Neural cell (in vitro differentiated cells): ENCODE measurements around the gene DNAJC15. TPM values are rescaled to one million over a fixed set of nuclear protein-coding genes. Genes with fewer than 3 reads are reported as not detected.

Experiments
- H2AFZ ChIP-seq: fragments of 200-600, 300-800 bp; sonication (generic), shearing (Covaris generic); 2 replicates; pipeline ENCODE4 v1.6.0; 2014; ENCODE audit warnings: low read depth, mild to moderate bottlenecking, antibody characterized with exemption, low read length, moderate library complexity
- H3F3A ChIP-seq: fragments of 200-600 bp; shearing (Covaris generic); 2 replicates; pipeline ENCODE4 v1.6.1; 2016; ENCODE audit warnings: mild to moderate bottlenecking, moderate library complexity, mixed read lengths, antibody characterized with exemption, low read length; ENCODE audit not compliant: insufficient read depth, poor library complexity, severe bottlenecking
- H3K27ac ChIP-seq: fragments of 200-600, 300-800 bp; sonication (generic), shearing (Covaris generic); 2 replicates; pipeline ENCODE4 v1.5.1; 2014; ENCODE audit warnings: mild to moderate bottlenecking, low read length, moderate library complexity
- H3K27me3 ChIP-seq: fragments of 300-800, 200-600 bp; sonication (generic), shearing (Covaris generic); 2 replicates; pipeline ENCODE4 v1.6.0; 2014; ENCODE audit warnings: mild to moderate bottlenecking, low read depth, low read length, moderate library complexity; ENCODE audit not compliant: insufficient read depth
- H3K36me3 ChIP-seq: fragments of 300-800, 200-600 bp; sonication (generic), shearing (Covaris generic); 2 replicates; pipeline ENCODE4 v1.5.1; 2014; ENCODE audit warnings: mild to moderate bottlenecking, antibody characterized with exemption, low read length, moderate library complexity; ENCODE audit not compliant: insufficient read depth
- H3K4me2 ChIP-seq: fragments of 300-800, 200-600 bp; sonication (generic), shearing (Covaris generic); 2 replicates; pipeline ENCODE4 v1.6.0; 2014; ENCODE audit warnings: mild to moderate bottlenecking, low read length
- H3K4me3 ChIP-seq: fragments of 300-800, 200-600 bp; sonication (generic), shearing (Covaris generic); 2 replicates; pipeline ENCODE4 v1.5.1; 2014; ENCODE audit warnings: mild to moderate bottlenecking, low read length, moderate library complexity
- H3K79me2 ChIP-seq: fragments of 200-600 bp; shearing (Covaris generic); replicated peaks from 2 replicates; pipeline ENCODE4 v1.6.0; 2014; ENCODE audit warnings: mild to moderate bottlenecking, low read length, moderate library complexity; ENCODE audit not compliant: insufficient read depth
- H3K9ac ChIP-seq: fragments of 300-800, 200-600 bp; sonication (generic), shearing (Covaris generic); 2 replicates; pipeline ENCODE4 v1.6.1; 2016; ENCODE audit warnings: mild to moderate bottlenecking, low read length, mixed read lengths
- H3K9me2 ChIP-seq: fragments of 200-600 bp; shearing (Covaris generic); 2 replicates; pipeline ENCODE4 v1.6.1; 2016; ENCODE audit warnings: mild to moderate bottlenecking, low read length, mixed read lengths; ENCODE audit not compliant: insufficient read depth
- H3K9me3 ChIP-seq: fragments of 200-600, 300-800 bp; sonication (generic), shearing (Covaris generic); 2 replicates; pipeline ENCODE4 v1.6.1; 2016; ENCODE audit warnings: mild to moderate bottlenecking, mixed run types, low read length, moderate library complexity, mixed read lengths
- H4K20me1 ChIP-seq: fragments of 200-600 bp; shearing (Covaris generic); 2 replicates; pipeline ENCODE4 v1.6.1; 2016; ENCODE audit warnings: mild to moderate bottlenecking, mixed run types; ENCODE audit not compliant: insufficient read depth
- EP300 ChIP-seq: fragments of 450-650 bp; conservative IDR thresholded peaks from 2 replicates; pipeline ENCODE4 v1.6.1; 2014; ENCODE audit warnings: antibody characterized with exemption, mild to moderate bottlenecking, moderate library complexity; ENCODE audit not compliant: poor library complexity, severe bottlenecking
- EZH2 ChIP-seq: fragments of 200-600, 300-800 bp; shearing (Covaris generic), sonication (generic); IDR thresholded peaks from 2 replicates; pipeline ENCODE4 v1.6.1; 2014; ENCODE audit warnings: antibody characterized with exemption, low read length, borderline replicate concordance, mild to moderate bottlenecking; ENCODE audit not compliant: insufficient read depth, poor library complexity, severe bottlenecking
- MXI1 ChIP-seq: fragments of 450-650 bp; conservative IDR thresholded peaks from 2 replicates; pipeline ENCODE4 v1.6.1; 2014; ENCODE audit warnings: antibody characterized with exemption, mild to moderate bottlenecking; ENCODE audit not compliant: poor library complexity, severe bottlenecking
- POLR2AphosphoS5 ChIP-seq: IDR thresholded peaks from 2 replicates; pipeline ENCODE4 v1.6.1; 2012
- RAD21 ChIP-seq: fragments of 450-650 bp; conservative IDR thresholded peaks from 2 replicates; pipeline ENCODE4 v1.6.1; 2014; ENCODE audit warnings: antibody characterized with exemption, mild to moderate bottlenecking, moderate library complexity
- REST ChIP-seq: IDR thresholded peaks from 2 replicates; pipeline ENCODE4 v1.6.1; 2012; ENCODE audit warnings: borderline replicate concordance
- SMC3 ChIP-seq: fragments of 450-650 bp; conservative IDR thresholded peaks from 2 replicates; pipeline ENCODE4 v1.6.1; 2014; ENCODE audit warnings: antibody characterized with exemption, mild to moderate bottlenecking, moderate library complexity; ENCODE audit not compliant: poor library complexity
- TAF1 ChIP-seq: IDR thresholded peaks from 2 replicates; pipeline ENCODE4 v1.6.1; 2012; ENCODE audit warnings: low read depth
- polyA plus RNA-seq: library from polyadenylated mRNA; depleted of rRNA; stranded (reverse); fragments of >200 nt; gene quantifications from 2 replicates; pipeline ENCODE4 v1.2.3, GENCODE V29; 2014
- TF ChIP-seq, protein P1 (sequence below): fragments of 450-650 bp; IDR thresholded peaks from 2 replicates; pipeline ENCODE4 v1.5.1; 2014; ENCODE audit warnings: antibody characterized with exemption, mild to moderate bottlenecking, moderate library complexity; ENCODE audit not compliant: poor library complexity, severe bottlenecking

DNAJC15 gene
- polyA plus RNA-seq, 1 donor from 2014 or later: 0.84 TPM

- H3K4me2 ChIP-seq: no peak overlapping the region
- no peak overlapping the region for H3K9ac ChIP-seq
- H3K36me3 ChIP-seq: no peaks in the 10 kb centered on the region
These were observed 41.5 kb upstream of the DNAJC15 start for GRCh38 chr13:42981853-42982252.

GRCh38 chr13:42984026-42984425 is 39.4 kb upstream of the DNAJC15 start:
- no peaks in the 10 kb centered on the region for H3K27me3 ChIP-seq
- H3F3A ChIP-seq: no peaks in the 10 kb centered on the region
- no peaks in the 10 kb centered on the region for H3K36me3 ChIP-seq
- H3K4me3 ChIP-seq: no peak overlapping the region
- H4K20me1 ChIP-seq: no peaks in the 10 kb centered on the region
- H3K79me2 ChIP-seq: no peaks in the 10 kb centered on the region
- H3K9ac ChIP-seq: no peak overlapping the region
- no peaks in the 10 kb centered on the region for H3K9me3 ChIP-seq
- H3K4me2 ChIP-seq: no peak overlapping the region
- H2AFZ ChIP-seq: no peak overlapping the region
- H3K27ac ChIP-seq: no peak overlapping the region
- no peaks in the 10 kb centered on the region for H3K9me2 ChIP-seq
- no peak for TF ChIP-seq REST
- no peak for TF ChIP-seq MXI1
- no peak for TF ChIP-seq SMC3
- TF ChIP-seq RAD21: no peak
- TF ChIP-seq TAF1: no peak
- TF ChIP-seq EP300: no peak
- TF ChIP-seq POLR2AphosphoS5: no peak
- TF ChIP-seq EZH2: no peak
- TF ChIP-seq, protein P1, sequence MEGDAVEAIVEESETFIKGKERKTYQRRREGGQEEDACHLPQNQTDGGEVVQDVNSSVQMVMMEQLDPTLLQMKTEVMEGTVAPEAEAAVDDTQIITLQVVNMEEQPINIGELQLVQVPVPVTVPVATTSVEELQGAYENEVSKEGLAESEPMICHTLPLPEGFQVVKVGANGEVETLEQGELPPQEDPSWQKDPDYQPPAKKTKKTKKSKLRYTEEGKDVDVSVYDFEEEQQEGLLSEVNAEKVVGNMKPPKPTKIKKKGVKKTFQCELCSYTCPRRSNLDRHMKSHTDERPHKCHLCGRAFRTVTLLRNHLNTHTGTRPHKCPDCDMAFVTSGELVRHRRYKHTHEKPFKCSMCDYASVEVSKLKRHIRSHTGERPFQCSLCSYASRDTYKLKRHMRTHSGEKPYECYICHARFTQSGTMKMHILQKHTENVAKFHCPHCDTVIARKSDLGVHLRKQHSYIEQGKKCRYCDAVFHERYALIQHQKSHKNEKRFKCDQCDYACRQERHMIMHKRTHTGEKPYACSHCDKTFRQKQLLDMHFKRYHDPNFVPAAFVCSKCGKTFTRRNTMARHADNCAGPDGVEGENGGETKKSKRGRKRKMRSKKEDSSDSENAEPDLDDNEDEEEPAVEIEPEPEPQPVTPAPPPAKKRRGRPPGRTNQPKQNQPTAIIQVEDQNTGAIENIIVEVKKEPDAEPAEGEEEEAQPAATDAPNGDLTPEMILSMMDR: no peak

More at GRCh38 chr13:42981853-42982252, 41.5 kb upstream of the DNAJC15 start:
- Histone ChIP-seq H3K79me2 (no peaks in the 10 kb centered on the region), H3F3A (no peaks in the 10 kb centered on the region), H3K4me3 (no peak overlapping the region), H3K27me3 (no peaks in the 10 kb centered on the region), H3K9me3 (no peaks in the 10 kb centered on the region), H4K20me1 (no peaks in the 10 kb centered on the region), H2AFZ (no peak overlapping the region), H3K27ac (no peak overlapping the region), H3K9me2 (no peaks in the 10 kb centered on the region)
- TF ChIP-seq TAF1 (no peak), POLR2AphosphoS5 (no peak), MXI1 (no peak), REST (no peak), EP300 (no peak), EZH2 (no peak), SMC3 (no peak)
- TF ChIP-seq, protein P1: no peak
